ENCODE data around the gene DCAF4. TPM values are rescaled to one million over a fixed set of nuclear protein-coding genes. Genes with fewer than 3 reads are reported as not detected.

DCAF4 gene
- total and polyA plus RNA-seq, 9 donors: 8.4 to 14.5 (median 11.3) TPM

DNA sequence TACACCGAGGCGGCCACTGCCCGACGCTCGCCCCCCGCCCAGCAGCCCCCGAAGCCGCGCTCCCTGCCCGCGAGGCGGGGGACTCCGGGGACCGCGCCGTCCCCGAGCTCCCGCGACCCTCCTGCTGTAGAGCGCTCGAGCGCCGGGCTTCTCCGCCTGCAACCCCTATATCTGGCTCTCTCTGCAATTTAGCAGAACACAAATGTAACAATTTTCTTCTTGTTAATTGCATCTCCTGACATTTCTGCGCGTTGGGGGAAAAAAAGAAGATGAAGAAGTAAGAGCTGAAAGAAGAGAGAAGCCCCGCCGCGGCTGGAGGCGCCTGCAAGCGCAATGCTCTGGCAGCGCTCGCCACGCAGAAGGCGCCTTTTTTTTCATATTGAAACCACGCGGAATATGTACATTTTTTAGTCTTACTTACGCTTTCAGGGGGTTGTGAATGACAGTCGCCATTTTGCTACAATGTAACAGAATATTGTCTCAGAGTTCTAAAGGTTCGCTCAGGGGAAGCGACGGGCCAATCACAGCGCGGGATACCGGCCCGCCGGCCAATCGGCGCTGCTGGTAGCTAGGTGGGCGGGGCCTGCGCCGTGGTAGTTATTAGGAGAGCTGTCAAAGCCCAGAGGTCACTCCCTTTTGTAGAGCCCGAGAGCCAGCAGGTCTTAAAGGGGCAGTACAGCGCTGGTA lies 32.5 kb upstream of the DCAF4 start, which contains the start of gene DPF3:
DPF3 (minus strand) TSS at position 466 of the 687 bp plus-strand sequence; CDS start at position 453, 13 bp downstream.
- H3K9me3 ChIP-seq (replicated peaks; ENCODE audit: control insufficient read depth, low read depth, low read length): no peaks in the 10 kb centered on the region
- WGBS (ENCODE audit: insufficient coverage): 1% methylated on average over 19 of the region's 54 CpGs
- peak within 1 kb of the TSS; percentile 42 for H3K27ac ChIP-seq (ENCODE audit: low read length)
- DNase-seq: peak; percentile 97
- H3K4me3 ChIP-seq (ENCODE audit: low read length): peak within 1 kb of the TSS; percentile 74
- H3K4me1 ChIP-seq (ENCODE audit: control insufficient read depth, insufficient read depth, low read length): peaks cover 26% of the 10 kb centered on the region
- H3K36me3 ChIP-seq (ENCODE audit: control insufficient read depth, insufficient read depth, low read length): no peaks in the 10 kb centered on the region
- peaks cover 62% of the 10 kb centered on the region for H3K27me3 ChIP-seq (ENCODE audit: control insufficient read depth, insufficient read depth, low read length)

DNA sequence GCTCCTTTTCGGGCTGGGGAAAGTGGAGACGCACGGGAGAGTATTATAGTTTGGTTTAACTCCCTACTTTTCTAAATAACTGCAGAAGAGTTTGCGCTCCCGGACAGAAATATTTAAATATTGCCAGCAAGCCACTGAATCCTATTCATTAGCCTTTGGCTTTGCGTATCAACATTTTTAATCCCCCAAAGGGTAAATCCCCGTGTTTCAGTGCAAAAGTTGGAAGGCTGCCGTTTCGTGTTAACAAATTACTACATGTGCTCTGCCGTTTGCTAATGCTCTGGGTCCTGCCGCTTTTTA lies 32.0 kb upstream of the DCAF4 start:
- Histone ChIP-seq H3K9me3 (replicated peaks; ENCODE audit: control insufficient read depth, low read depth, low read length) (no peaks in the 10 kb centered on the region), H3K4me3 (ENCODE audit: low read length) (peak overlapping the region; percentile 74), H3K4me1 (ENCODE audit: control insufficient read depth, insufficient read depth, low read length) (peaks cover 26% of the 10 kb centered on the region), H3K27ac (ENCODE audit: low read length) (peak overlapping the region; percentile 42), H3K36me3 (ENCODE audit: control insufficient read depth, insufficient read depth, low read length) (no peaks in the 10 kb centered on the region), H3K27me3 (ENCODE audit: control insufficient read depth, insufficient read depth, low read length) (peaks cover 57% of the 10 kb centered on the region)
- DNase-seq: no peak
- 0% methylated on average over 6 of the region's 11 CpGs for WGBS (ENCODE audit: insufficient coverage)

GRCh38 chr14:72894623-72895378 lies 31.5 kb upstream of the DCAF4 start:
- Histone ChIP-seq H3K27me3 (ENCODE audit: control insufficient read depth, insufficient read depth, low read length) (peaks cover 54% of the 10 kb centered on the region), H3K9me3 (replicated peaks; ENCODE audit: control insufficient read depth, low read depth, low read length) (no peaks in the 10 kb centered on the region), H3K4me3 (ENCODE audit: low read length) (peak overlapping the region; percentile 74), H3K4me1 (ENCODE audit: control insufficient read depth, insufficient read depth, low read length) (peaks cover 26% of the 10 kb centered on the region), H3K36me3 (ENCODE audit: control insufficient read depth, insufficient read depth, low read length) (no peaks in the 10 kb centered on the region), H3K27ac (ENCODE audit: low read length) (peak overlapping the region; percentile 20)
- peak; percentile 39 for DNase-seq
- 1% methylated on average over 12 of the region's 25 CpGs for WGBS (ENCODE audit: insufficient coverage)

- Histone ChIP-seq H3K4me1 (ENCODE audit: control insufficient read depth, insufficient read depth, low read length) (peaks cover 11% of the 10 kb centered on the region), H3K36me3 (ENCODE audit: control insufficient read depth, insufficient read depth, low read length) (no peaks in the 10 kb centered on the region), H3K4me3 (ENCODE audit: low read length) (no peak overlapping the region), H3K27ac (ENCODE audit: low read length) (no peak overlapping the region), H3K9me3 (replicated peaks; ENCODE audit: control insufficient read depth, low read depth, low read length) (no peaks in the 10 kb centered on the region), H3K27me3 (ENCODE audit: control insufficient read depth, insufficient read depth, low read length) (peaks cover 22% of the 10 kb centered on the region)
- no peak for DNase-seq
- 0% methylated on average over 1 of the region's 3 CpGs for WGBS (ENCODE audit: insufficient coverage)
These were observed 27.8 kb upstream of the DCAF4 start for GRCh38 chr14:72898448-72898847.

- H3K4me1 ChIP-seq (ENCODE audit: control insufficient read depth, insufficient read depth, low read length): no peaks in the 10 kb centered on the region
- peaks cover 8% of the 10 kb centered on the region for H3K27me3 ChIP-seq (ENCODE audit: control insufficient read depth, insufficient read depth, low read length)
- H3K27ac ChIP-seq (ENCODE audit: low read length): no peak overlapping the region
- no peak for DNase-seq
- no peaks in the 10 kb centered on the region for H3K9me3 ChIP-seq (replicated peaks; ENCODE audit: control insufficient read depth, low read depth, low read length)
- H3K36me3 ChIP-seq (ENCODE audit: control insufficient read depth, insufficient read depth, low read length): no peaks in the 10 kb centered on the region
- H3K4me3 ChIP-seq (ENCODE audit: low read length): no peak overlapping the region
- WGBS (ENCODE audit: insufficient coverage): no CpG with 5 or more reads among the region's 3 CpGs
These were observed 24.9 kb upstream of the DCAF4 start for GRCh38 chr14:72901361-72901760.

GRCh38 chr14:72902801-72903530 lies 23.3 kb upstream of the DCAF4 start:
- Histone ChIP-seq H3K27me3 (ENCODE audit: control insufficient read depth, insufficient read depth, low read length) (peaks cover 6% of the 10 kb centered on the region), H3K9me3 (replicated peaks; ENCODE audit: control insufficient read depth, low read depth, low read length) (no peaks in the 10 kb centered on the region), H3K4me3 (ENCODE audit: low read length) (no peak overlapping the region), H3K27ac (ENCODE audit: low read length) (no peak overlapping the region), H3K36me3 (ENCODE audit: control insufficient read depth, insufficient read depth, low read length) (no peaks in the 10 kb centered on the region), H3K4me1 (ENCODE audit: control insufficient read depth, insufficient read depth, low read length) (no peaks in the 10 kb centered on the region)
- WGBS (ENCODE audit: insufficient coverage): no CpG with 5 or more reads among the region's 5 CpGs
- no peak for DNase-seq

GRCh38 chr14:72903716-72904115 lies 22.5 kb upstream of the DCAF4 start:
- Histone ChIP-seq H3K9me3 (replicated peaks; ENCODE audit: control insufficient read depth, low read depth, low read length) (no peaks in the 10 kb centered on the region), H3K27ac (ENCODE audit: low read length) (no peak overlapping the region), H3K36me3 (ENCODE audit: control insufficient read depth, insufficient read depth, low read length) (no peaks in the 10 kb centered on the region), H3K27me3 (ENCODE audit: control insufficient read depth, insufficient read depth, low read length) (peaks cover 7% of the 10 kb centered on the region), H3K4me3 (ENCODE audit: low read length) (no peak overlapping the region), H3K4me1 (ENCODE audit: control insufficient read depth, insufficient read depth, low read length) (no peaks in the 10 kb centered on the region)
- no peak for DNase-seq
- no CpG with 5 or more reads among the region's 1 CpG for WGBS (ENCODE audit: insufficient coverage)

DNA sequence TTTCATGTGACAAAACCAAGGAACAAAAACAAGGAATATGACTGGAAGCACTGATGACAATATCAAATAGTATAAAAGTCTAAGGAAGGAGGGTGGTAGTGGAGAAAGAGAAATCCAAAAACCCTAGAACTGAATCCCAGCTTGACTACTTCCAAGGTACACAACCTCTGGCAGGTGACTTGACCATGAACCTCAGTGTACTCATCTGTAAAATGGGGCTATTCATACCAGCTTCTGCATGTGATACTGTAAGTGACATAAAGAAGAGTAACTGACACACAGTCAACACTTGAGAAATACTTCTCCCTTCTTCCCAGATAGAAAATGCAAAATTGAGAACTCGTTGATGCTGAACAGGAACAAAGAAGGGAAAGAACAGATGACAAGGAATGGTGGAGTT lies 22.0 kb upstream of the DCAF4 start:
- Histone ChIP-seq H3K9me3 (replicated peaks; ENCODE audit: control insufficient read depth, low read depth, low read length) (no peaks in the 10 kb centered on the region), H3K27me3 (ENCODE audit: control insufficient read depth, insufficient read depth, low read length) (peaks cover 7% of the 10 kb centered on the region), H3K27ac (ENCODE audit: low read length) (no peak overlapping the region), H3K4me1 (ENCODE audit: control insufficient read depth, insufficient read depth, low read length) (no peaks in the 10 kb centered on the region), H3K36me3 (ENCODE audit: control insufficient read depth, insufficient read depth, low read length) (no peaks in the 10 kb centered on the region), H3K4me3 (ENCODE audit: low read length) (no peak overlapping the region)
- no CpG with 5 or more reads among the region's 1 CpG for WGBS (ENCODE audit: insufficient coverage)
- no peak for DNase-seq

DNA sequence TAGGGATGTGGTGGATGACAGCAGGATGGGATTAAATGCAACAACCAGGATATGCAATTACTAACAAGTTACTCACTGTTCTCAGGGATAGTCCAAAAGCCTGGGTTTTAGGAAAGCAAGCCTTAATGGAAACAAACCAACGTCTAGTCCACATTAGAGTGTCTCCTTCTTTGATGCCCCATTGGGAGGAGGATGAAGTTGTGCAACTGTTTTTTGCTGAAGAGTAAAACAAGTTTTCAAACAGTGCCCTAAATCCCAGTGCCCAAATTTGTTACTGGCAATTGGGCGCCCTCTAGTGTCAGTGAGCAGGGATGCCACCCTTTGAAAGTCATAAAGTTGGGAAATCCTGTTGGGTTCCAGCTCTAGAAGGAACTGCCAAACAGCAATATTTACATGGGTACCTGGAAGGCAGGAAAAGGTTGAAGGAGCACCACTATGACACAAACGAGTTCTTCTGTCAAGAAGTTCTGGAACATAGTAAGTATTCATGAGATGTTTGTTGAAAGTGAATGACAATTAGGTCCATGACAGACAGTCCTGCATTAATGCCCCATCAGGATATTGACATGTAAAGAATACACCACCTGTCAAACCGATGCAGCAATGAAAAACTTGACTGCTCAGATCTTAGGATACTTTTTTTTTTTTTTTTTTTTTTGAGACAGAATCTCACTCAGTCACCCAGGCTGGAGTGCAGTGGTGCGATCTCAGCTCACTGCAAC lies 21.3 kb upstream of the DCAF4 start:
- peak; percentile 79 for DNase-seq
- 0% methylated on average over 1 of the region's 5 CpGs for WGBS (ENCODE audit: insufficient coverage)

DNA sequence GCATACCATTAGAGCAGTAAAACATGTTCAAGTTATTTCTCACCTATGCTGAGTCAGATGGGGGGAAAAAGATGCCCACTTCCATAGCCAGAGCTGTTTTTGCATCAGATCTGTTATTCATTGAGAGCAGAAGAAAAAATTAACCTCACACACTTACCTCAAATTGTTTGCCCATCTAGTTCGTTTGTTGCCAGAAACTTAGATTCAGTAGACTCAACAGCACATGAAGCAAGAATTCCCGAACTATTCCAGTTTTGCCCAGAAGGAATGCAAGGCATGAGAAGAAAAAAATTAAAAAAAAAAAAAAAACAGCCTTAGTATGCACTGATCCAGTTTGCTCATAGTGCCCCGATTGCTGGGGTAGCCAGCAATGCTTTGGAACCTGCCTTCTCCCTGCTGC lies 19.9 kb upstream of the DCAF4 start:
- Histone ChIP-seq H3K27me3 (ENCODE audit: control insufficient read depth, insufficient read depth, low read length) (peaks cover 9% of the 10 kb centered on the region), H3K9me3 (replicated peaks; ENCODE audit: control insufficient read depth, low read depth, low read length) (no peaks in the 10 kb centered on the region), H3K4me3 (ENCODE audit: low read length) (no peak overlapping the region), H3K4me1 (ENCODE audit: control insufficient read depth, insufficient read depth, low read length) (no peaks in the 10 kb centered on the region), H3K36me3 (ENCODE audit: control insufficient read depth, insufficient read depth, low read length) (no peaks in the 10 kb centered on the region), H3K27ac (ENCODE audit: low read length) (no peak overlapping the region)
- DNase-seq: no peak
- WGBS (ENCODE audit: insufficient coverage): 36% methylated on average over 1 of the region's 3 CpGs

More for the DNA sequence above, 21.3 kb upstream of the DCAF4 start:
- H3K4me1 ChIP-seq (ENCODE audit: control insufficient read depth, insufficient read depth, low read length): no peaks in the 10 kb centered on the region
- no peak overlapping the region for H3K27ac ChIP-seq (ENCODE audit: low read length)
- no peaks in the 10 kb centered on the region for H3K36me3 ChIP-seq (ENCODE audit: control insufficient read depth, insufficient read depth, low read length)
- no peaks in the 10 kb centered on the region for H3K9me3 ChIP-seq (replicated peaks; ENCODE audit: control insufficient read depth, low read depth, low read length)
- no peak overlapping the region for H3K4me3 ChIP-seq (ENCODE audit: low read length)
- peaks cover 9% of the 10 kb centered on the region for H3K27me3 ChIP-seq (ENCODE audit: control insufficient read depth, insufficient read depth, low read length)

Measured in muscle of leg (tissue), 11 donors.